Kasumi-1 (cell line): ENCODE measurements around the gene BCR.
A peak's percentile ranks its signal among the peaks of the same experiment; 100 is the strongest.

Experiments used
- DNase-seq, 2 experiments: peaks; one replicate each; lab custom pipeline; 2025; lab: John Stamatoyannopoulos, UW

BCR gene

GRCh38 chr22:23217171-23218052 lies 37.1 kb downstream of the BCR start:
- DNase-seq = no peak

GRCh38 chr22:23218053-23218866 lies 38.0 kb downstream of the BCR start:
- DNase-seq = no peak

- peak; percentile 62 to 84 for DNase-seq
Observed at GRCh38 chr22:23218867-23219251, 38.5 kb downstream of the BCR start.

- no peak for DNase-seq
Observed at GRCh38 chr22:23219317-23219716, 39.0 kb downstream of the BCR start.

GRCh38 chr22:23219822-23220484 lies 39.6 kb downstream of the BCR start:
- DNase-seq = peak; percentile 87 to 88

- peak; percentile 82 to 88 for DNase-seq
Observed at GRCh38 chr22:23220485-23221350, 40.4 kb downstream of the BCR start.

GRCh38 chr22:23221351-23221804 lies 41.1 kb downstream of the BCR start:
- no peak for DNase-seq

- peak; percentile 10 to 20 for DNase-seq
Observed at GRCh38 chr22:23222033-23222792, 41.9 kb downstream of the BCR start.

- DNase-seq = no peak
Observed at GRCh38 chr22:23222793-23223568, 42.7 kb downstream of the BCR start.

GRCh38 chr22:23223569-23224317 lies 43.4 kb downstream of the BCR start:
- DNase-seq = no peak

- no peak for DNase-seq
Observed at GRCh38 chr22:23224846-23225245, 44.5 kb downstream of the BCR start.

- no peak for DNase-seq
Observed at GRCh38 chr22:23225337-23225723, 45.0 kb downstream of the BCR start.

- DNase-seq = no peak
Observed at GRCh38 chr22:23225724-23226496, 45.6 kb downstream of the BCR start.

- DNase-seq = peak; percentile 12 to 21
Observed at GRCh38 chr22:23226497-23226850, 46.2 kb downstream of the BCR start.

GRCh38 chr22:23227380-23227779 lies 47.1 kb downstream of the BCR start:
- DNase-seq = no peak

GRCh38 chr22:23228503-23228902 lies 48.2 kb downstream of the BCR start:
- DNase-seq = no peak

- DNase-seq = no peak
Observed at GRCh38 chr22:23229646-23230045, 49.3 kb downstream of the BCR start.

- DNase-seq = no peak
Observed at GRCh38 chr22:23230348-23231068, 50.2 kb downstream of the BCR start.
